Measurements from ENCODE around the gene BRINP1.
"Not testable (repeated sequence)": the region's sequence is repeated elsewhere in the genome, so short reads cannot be mapped to it uniquely, and the experiment has no call there.

BRINP1 gene

DNA sequence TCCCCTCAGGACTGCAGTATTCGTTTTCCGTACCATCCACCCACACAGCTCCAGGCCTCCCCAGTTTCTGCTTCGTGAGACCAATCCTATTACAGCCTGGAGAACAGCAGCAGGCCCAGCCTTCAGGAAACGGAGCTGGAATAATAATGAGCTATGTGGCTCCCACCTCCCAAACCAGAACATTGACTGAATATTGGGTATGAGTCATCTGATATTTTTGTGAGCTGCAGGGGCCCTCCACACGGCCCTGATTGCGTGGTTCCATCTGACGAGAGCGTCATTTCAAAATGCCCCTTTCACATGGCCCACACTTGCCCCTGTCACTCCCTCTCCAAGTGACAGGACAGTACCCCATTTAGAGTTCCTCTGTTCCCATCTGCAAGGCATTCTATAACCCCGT is 192.0 kb downstream of the BRINP1 start:
- TF ChIP-seq, protein P1, sequence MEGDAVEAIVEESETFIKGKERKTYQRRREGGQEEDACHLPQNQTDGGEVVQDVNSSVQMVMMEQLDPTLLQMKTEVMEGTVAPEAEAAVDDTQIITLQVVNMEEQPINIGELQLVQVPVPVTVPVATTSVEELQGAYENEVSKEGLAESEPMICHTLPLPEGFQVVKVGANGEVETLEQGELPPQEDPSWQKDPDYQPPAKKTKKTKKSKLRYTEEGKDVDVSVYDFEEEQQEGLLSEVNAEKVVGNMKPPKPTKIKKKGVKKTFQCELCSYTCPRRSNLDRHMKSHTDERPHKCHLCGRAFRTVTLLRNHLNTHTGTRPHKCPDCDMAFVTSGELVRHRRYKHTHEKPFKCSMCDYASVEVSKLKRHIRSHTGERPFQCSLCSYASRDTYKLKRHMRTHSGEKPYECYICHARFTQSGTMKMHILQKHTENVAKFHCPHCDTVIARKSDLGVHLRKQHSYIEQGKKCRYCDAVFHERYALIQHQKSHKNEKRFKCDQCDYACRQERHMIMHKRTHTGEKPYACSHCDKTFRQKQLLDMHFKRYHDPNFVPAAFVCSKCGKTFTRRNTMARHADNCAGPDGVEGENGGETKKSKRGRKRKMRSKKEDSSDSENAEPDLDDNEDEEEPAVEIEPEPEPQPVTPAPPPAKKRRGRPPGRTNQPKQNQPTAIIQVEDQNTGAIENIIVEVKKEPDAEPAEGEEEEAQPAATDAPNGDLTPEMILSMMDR (IDR thresholded peaks at IDR 0.05), result no peak
- Histone ChIP-seq H3K27ac (no peak overlapping the region), H3K9me3 (no peaks in the 10 kb centered on the region), H3K4me3 (ENCODE audit: low read depth in 1 of 2, low read length in 1 of 2) (no peak overlapping the region), H3K36me3 (no peaks in the 10 kb centered on the region), H3K27me3 (no peaks in the 10 kb centered on the region), H3K4me1 (ENCODE audit: control insufficient read depth in 1 of 2, insufficient read depth in 1 of 2, low read depth in 1 of 2, low read length in 1 of 2) (no peaks in the 10 kb centered on the region)

- no peaks in the 10 kb centered on the region for H3K9me3 ChIP-seq
- H3K27ac ChIP-seq, result no peak overlapping the region
- TF ChIP-seq, protein P1 (IDR thresholded peaks at IDR 0.05), result no peak
- H3K36me3 ChIP-seq, result no peaks in the 10 kb centered on the region
- H3K4me3 ChIP-seq (ENCODE audit: low read depth in 1 of 2, low read length in 1 of 2), result no peak overlapping the region
- no peaks in the 10 kb centered on the region for H3K27me3 ChIP-seq
- H3K4me1 ChIP-seq (ENCODE audit: control insufficient read depth in 1 of 2, insufficient read depth in 1 of 2, low read depth in 1 of 2, low read length in 1 of 2), result no peaks in the 10 kb centered on the region
Observed at GRCh38 chr9:119175581-119175980, 193.7 kb downstream of the BRINP1 start.

GRCh38 chr9:119169222-119169621 is 200.0 kb downstream of the BRINP1 start:
- H3K27me3 ChIP-seq; H3K4me1 ChIP-seq (ENCODE audit: control insufficient read depth in 1 of 2, insufficient read depth in 1 of 2, low read depth in 1 of 2, low read length in 1 of 2); H3K36me3 ChIP-seq; H3K27ac ChIP-seq; H3K4me3 ChIP-seq (ENCODE audit: low read depth in 1 of 2, low read length in 1 of 2); H3K9me3 ChIP-seq: not testable (repeated sequence)

DNA sequence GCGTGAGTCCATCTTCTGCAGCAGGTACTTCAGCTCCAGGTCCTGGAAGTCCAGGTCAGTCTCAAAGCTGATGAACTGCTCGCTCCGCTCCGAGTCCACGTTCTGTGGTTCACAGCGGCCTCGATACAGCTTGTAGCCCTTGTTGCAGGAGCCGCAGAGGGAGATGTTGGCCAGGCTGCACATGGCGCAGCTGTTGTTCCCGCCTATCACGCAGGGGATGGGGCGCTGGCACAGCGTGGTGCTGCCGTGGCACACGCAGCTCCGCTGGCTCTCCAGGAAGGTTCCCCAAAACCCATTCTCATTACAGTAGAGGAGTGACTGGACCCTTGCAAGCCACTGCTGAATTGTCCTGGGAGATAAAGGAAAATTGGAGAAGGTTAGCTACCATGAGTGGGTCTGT is 201.4 kb downstream of the BRINP1 start:
- Histone ChIP-seq H3K4me1 (ENCODE audit: control insufficient read depth in 1 of 2, insufficient read depth in 1 of 2, low read depth in 1 of 2, low read length in 1 of 2) (no peaks in the 10 kb centered on the region), H3K27ac (no peak overlapping the region), H3K4me3 (ENCODE audit: low read depth in 1 of 2, low read length in 1 of 2) (no peak overlapping the region), H3K36me3 (no peaks in the 10 kb centered on the region), H3K9me3 (no peaks in the 10 kb centered on the region), H3K27me3 (peaks cover 4% of the 10 kb centered on the region)
- TF ChIP-seq, protein P1 (IDR thresholded peaks at IDR 0.05), result no peak

DNA sequence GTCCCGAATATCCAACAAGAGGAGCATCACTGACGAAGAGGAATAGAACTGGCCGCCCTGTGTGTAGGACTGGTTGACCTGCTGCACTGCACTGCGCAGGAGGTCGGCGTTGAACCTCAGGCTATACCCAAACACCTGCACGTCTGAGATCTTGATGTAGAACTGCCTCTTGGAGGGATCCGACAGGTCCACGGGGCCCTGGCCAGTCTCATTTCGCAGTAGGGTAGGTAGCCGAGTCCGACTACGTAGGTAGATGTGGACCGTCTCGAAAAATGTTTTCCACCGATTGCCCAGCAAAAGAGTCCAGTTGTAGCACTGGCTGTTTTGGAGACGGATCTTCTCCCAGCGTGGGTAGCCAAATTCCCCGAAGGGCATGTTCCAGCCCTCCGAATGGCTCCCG is 202.0 kb downstream of the BRINP1 start:
- Histone ChIP-seq H3K27me3 (peaks cover 4% of the 10 kb centered on the region), H3K4me1 (ENCODE audit: control insufficient read depth in 1 of 2, insufficient read depth in 1 of 2, low read depth in 1 of 2, low read length in 1 of 2) (no peaks in the 10 kb centered on the region), H3K36me3 (no peaks in the 10 kb centered on the region), H3K27ac (no peak overlapping the region), H3K4me3 (ENCODE audit: low read depth in 1 of 2, low read length in 1 of 2) (no peak overlapping the region), H3K9me3 (no peaks in the 10 kb centered on the region)
- TF ChIP-seq, protein P1 (IDR thresholded peaks at IDR 0.05), result no peak

- TF ChIP-seq, protein P1 (IDR thresholded peaks at IDR 0.05), result no peak
- Histone ChIP-seq H3K9me3 (no peaks in the 10 kb centered on the region), H3K4me1 (ENCODE audit: control insufficient read depth in 1 of 2, insufficient read depth in 1 of 2, low read depth in 1 of 2, low read length in 1 of 2) (no peaks in the 10 kb centered on the region), H3K36me3 (no peaks in the 10 kb centered on the region), H3K4me3 (ENCODE audit: low read depth in 1 of 2, low read length in 1 of 2) (no peak overlapping the region), H3K27ac (no peak overlapping the region), H3K27me3 (peaks cover 4% of the 10 kb centered on the region)
Observed at GRCh38 chr9:119166096-119166495, 203.1 kb downstream of the BRINP1 start.
